GM12872 (cell line): Measurements from ENCODE around the gene FXYD4.

Source experiments
- TF ChIP-seq, protein P1 (sequence below): IDR thresholded peaks from 3 replicates; pipeline ENCODE4 v1.5.1; 2011; ENCODE audit warnings: low read depth, mild to moderate bottlenecking, low read length, moderate library complexity; ENCODE audit not compliant: insufficient read depth

The FXYD4 gene

DNA sequence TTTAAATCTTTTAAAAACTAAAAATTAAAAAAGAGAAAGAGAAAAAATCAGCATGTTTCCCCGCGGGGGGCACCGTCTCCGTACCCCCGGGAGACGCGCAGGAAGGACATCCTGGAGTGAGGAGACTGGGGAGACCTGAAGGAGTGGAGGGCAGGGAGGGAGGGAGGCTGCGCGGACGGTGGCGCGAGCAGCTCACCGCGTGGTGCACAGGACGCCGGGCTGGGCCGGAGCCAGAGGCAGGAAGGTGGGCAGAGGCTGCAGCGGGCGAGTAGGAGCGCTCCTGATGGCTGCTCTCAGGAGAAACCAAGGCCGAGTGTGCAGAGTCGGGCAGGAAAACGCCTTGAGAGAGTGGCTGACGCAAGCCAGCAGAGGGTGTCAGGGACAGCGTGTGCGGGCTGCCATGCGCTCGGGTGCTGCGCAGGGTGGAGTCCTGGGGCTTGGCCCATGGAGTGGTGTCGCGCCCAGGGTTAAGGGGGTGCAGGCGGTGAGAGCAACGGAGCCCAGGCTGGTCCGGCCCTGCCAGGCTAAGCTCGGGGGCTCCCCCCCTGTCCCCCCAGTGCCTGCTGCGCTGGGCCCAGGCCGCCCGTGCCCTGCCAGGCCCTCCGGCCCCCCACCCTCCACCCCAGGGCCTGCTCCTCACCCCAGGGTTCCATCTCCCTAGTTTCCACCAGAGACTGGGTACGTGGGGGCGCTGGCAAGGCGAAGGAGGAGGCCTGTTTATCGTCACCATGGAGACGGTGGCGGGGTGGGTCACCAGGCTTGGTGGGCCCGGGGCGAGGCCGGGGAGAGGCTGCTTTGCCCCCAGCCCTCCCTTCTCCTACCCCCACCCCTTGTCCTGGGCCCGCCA, 28.9 kb upstream of the FXYD4 start:
- TF ChIP-seq, protein P1, sequence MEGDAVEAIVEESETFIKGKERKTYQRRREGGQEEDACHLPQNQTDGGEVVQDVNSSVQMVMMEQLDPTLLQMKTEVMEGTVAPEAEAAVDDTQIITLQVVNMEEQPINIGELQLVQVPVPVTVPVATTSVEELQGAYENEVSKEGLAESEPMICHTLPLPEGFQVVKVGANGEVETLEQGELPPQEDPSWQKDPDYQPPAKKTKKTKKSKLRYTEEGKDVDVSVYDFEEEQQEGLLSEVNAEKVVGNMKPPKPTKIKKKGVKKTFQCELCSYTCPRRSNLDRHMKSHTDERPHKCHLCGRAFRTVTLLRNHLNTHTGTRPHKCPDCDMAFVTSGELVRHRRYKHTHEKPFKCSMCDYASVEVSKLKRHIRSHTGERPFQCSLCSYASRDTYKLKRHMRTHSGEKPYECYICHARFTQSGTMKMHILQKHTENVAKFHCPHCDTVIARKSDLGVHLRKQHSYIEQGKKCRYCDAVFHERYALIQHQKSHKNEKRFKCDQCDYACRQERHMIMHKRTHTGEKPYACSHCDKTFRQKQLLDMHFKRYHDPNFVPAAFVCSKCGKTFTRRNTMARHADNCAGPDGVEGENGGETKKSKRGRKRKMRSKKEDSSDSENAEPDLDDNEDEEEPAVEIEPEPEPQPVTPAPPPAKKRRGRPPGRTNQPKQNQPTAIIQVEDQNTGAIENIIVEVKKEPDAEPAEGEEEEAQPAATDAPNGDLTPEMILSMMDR, result no peak

DNA sequence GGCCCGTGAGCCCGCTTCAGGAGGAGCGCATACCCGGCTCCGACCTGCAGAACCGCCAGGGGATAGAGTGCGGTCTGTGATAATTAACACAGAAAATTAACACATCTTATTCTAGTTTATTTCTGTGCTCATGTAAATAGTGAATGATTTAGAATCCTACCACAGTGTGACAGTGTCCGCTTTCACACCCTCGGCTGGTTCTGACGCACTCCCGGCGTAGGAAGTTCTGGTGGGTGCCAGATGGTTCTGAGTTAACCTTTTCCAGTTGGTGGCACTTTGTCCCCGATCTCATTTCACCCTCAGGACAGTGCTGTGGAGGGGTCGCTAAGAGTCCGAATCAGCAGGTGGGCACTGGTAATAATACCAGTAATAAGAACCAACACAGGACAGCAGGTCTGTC, 28.3 kb upstream of the FXYD4 start:
- TF ChIP-seq, protein P1, result no peak

DNA sequence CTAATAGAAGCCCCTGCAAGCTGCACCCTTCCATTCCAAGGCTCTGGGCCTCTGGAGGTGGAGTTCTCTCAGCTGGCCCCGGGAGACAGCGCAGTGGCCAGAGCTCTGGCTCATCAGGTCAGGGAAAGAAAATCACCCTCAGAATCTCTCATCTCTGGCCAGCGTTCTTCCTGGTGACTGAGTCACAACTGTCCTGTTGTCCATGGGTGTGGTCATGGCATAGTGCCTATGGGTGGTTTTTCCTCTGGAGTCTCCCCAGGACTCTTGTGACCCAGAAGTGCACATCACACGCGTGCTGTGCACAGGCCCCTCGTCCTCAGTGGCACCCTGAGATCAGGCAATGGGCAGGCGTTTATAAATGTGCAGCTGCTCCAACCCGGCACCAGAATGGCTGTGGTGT, 27.4 kb upstream of the FXYD4 start:
- TF ChIP-seq, protein P1, result no peak

DNA sequence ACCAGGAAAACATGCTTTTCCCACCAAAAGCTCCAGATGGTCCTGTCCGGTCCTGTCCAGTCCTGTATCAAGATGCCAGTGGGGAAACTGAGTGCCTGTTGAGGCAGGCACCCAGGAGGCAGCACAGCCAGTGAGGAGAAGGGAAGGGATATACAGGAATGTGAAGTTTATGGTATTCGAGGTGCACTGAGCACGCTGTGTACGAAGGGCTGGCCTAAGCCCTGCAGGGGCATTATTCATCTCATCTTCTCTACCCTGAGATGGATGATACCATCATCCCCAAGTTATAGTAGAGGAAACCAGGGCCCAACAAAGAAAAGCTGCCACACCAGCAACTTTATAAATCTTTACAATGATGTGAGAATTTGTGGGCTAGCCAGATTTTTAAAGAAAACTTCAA, 23.4 kb upstream of the FXYD4 start:
- TF ChIP-seq, protein P1, result no peak

DNA sequence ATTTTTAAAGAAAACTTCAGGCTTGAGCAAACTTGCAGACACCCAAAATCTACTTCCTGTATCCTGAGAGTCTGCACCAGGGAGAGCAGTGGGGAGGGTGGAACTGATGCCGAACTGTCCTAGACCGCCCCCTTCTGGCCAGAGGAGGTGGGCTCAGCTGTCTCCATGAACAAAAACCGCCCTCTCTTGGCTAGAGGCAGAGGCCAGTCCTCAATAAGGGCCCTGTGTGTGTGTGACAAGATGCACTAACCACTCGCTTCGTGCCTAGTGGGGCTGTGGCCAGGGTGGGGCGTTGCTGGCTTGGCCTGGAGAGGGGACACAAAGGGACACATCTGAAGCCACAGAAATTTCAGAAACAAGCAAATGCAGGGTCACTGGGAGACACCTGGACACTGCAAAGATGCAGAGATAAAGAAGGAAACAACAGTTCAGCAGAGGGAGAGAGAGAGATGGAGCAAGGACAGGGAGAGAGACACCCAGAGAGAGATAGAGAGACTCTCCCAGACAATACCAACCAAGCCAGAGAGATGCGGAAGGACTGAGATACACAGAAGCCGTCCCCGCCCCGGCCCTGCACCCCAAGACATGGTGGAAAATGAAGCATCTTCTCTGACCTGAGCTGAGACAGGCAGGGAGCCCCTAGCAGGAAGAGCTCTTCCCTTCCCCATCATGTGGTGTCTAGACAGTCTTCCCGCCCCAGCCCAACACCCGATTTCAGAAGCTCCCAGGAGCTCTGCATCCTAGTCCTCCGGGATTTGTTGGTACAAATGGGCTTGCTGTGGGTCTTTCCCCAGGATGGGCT, 22.7 kb upstream of the FXYD4 start:
- TF ChIP-seq, protein P1, result peak; percentile 96

DNA sequence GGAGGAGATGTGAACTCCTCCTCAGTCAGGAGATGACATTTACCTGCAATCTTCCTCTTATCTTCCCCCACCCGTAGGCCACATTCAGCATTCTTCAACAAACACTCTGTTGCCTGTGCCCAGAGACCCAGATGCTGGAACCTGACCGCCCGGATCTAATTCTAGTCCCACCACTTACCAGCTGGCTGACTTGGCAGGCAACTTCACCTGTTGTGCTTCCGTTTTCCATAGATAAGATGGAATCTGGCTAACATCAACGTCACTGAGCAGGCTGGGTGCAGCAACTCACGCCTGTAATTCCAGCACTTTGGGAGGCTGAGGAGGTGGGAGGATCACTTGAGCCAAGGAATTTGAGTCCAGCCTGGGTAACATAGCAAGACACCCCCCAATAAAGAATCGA, 21.3 kb upstream of the FXYD4 start:
- TF ChIP-seq, protein P1, result no peak

DNA sequence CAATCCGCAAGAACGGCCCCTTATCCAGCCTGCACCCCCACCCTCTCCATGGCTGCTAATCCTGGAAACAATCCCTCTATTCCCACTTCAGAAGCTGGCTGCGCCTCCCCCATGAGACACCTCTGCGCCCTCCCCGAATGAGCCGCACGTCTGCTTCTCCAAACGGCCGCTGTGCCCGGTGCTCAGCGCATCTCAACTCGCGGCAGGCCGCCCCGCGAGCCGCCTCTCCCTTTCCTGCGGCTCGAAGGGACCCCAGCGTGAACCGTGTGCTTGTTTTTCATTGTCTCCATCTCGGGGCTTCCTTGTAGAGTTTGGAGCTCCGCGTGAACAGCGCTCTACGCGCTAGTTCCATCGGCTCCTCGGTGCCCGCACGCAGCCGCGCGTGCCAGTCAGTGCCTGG, 20.8 kb upstream of the FXYD4 start:
- TF ChIP-seq, protein P1, result no peak
